K562 (cell line): Measurements from ENCODE around the gene BTG2. TPM values are rescaled to one million over a fixed set of nuclear protein-coding genes. Genes with fewer than 3 reads are reported as not detected.

ENCODE experiments used
- ARHGAP35 ChIP-seq: fragments of 450-650 bp; IDR thresholded peaks from 2 replicates; pipeline ENCODE4 v1.6.1; 2018; ENCODE audit not compliant: partially characterized antibody
- DMBX1 ChIP-seq: fragments of 250-450 bp; sonication (Bioruptor Pico); IDR thresholded peaks from 2 replicates; pipeline ENCODE4 v1.8.0; 2022; ENCODE audit warnings: inconsistent platforms, mild to moderate bottlenecking, moderate library complexity, borderline replicate concordance
- E2F4 ChIP-seq: sonication (generic); formaldehyde crosslinking; IDR thresholded peaks from 2 replicates; pipeline ENCODE4 v1.8.0; 2022; ENCODE audit warnings: mild to moderate bottlenecking, low read depth, missing genetic modification reagents
- EHMT2 ChIP-seq: fragments of 450-650 bp; IDR thresholded peaks from 2 replicates; pipeline ENCODE4 v1.6.1; 2018; ENCODE audit warnings: antibody characterized with exemption
- ELF1 ChIP-seq: fragments of 200-800 bp; sonication (Bioruptor generic); IDR thresholded peaks from 2 replicates; pipeline ENCODE4 v1.6.1; 2016; ENCODE audit warnings: missing genetic modification characterization, missing compliant biosample characterization
- FOXJ2 ChIP-seq: fragments of 200-800 bp; sonication (Bioruptor generic); IDR thresholded peaks from 2 replicates; pipeline ENCODE4 v1.6.1; 2016; ENCODE audit warnings: missing genetic modification characterization, missing compliant biosample characterization
- ILF3 ChIP-seq: fragments of 450-650 bp; IDR thresholded peaks from 2 replicates; pipeline ENCODE4 v1.6.1; 2018; ENCODE audit warnings: antibody characterized with exemption, mild to moderate bottlenecking, moderate library complexity, borderline replicate concordance
- MAZ ChIP-seq, 2 experiments: fragments of 450-650 bp in 1 of 2; sonication (generic) in 1 of 2; formaldehyde crosslinking; IDR thresholded peaks in 1 of 2; conservative IDR thresholded peaks in 1 of 2; 2 replicates each; pipeline versions ENCODE4 v1.4.0 to v1.5.0; 2020; ENCODE audit warnings: mild to moderate bottlenecking in 1 of 2, missing genetic modification reagents in 1 of 2
- MTA1 ChIP-seq: fragments of 450-650 bp; IDR thresholded peaks from 2 replicates; pipeline ENCODE4 v1.6.1; 2017; ENCODE audit warnings: borderline replicate concordance
- MTA2 ChIP-seq: fragments of 450-650 bp; IDR thresholded peaks from 2 replicates; pipeline ENCODE4 v1.6.1; 2016; ENCODE audit warnings: low read depth
- MYC ChIP-seq, 2 experiments: fragments of 250-450 bp in 1 of 2; sonication (Bioruptor Pico) in 1 of 2; IDR thresholded peaks; 2 replicates each; pipeline versions ENCODE4 v1.5.1 to v1.6.1; 2012 to 2021; ENCODE audit warnings: low read depth in 2 of 2, borderline replicate concordance in 1 of 2, improper control_type of control experiment in 1 of 2, low read length in 1 of 2, mild to moderate bottlenecking in 1 of 2, moderate library complexity in 1 of 2
- NR2F6 ChIP-seq: fragments of 450-650 bp; formaldehyde crosslinking; IDR thresholded peaks from 2 replicates; pipeline ENCODE4 v1.4.0; 2020; ENCODE audit warnings: mild to moderate bottlenecking
- PATZ1 ChIP-seq: fragments of 250-450 bp; sonication (Bioruptor Pico); IDR thresholded peaks from 2 replicates; pipeline ENCODE4 v1.5.0; 2020; ENCODE audit warnings: mild to moderate bottlenecking, borderline replicate concordance
- POLR2AphosphoS2 ChIP-seq: IDR thresholded peaks from 2 replicates; pipeline ENCODE4 v1.6.1; 2012; ENCODE audit warnings: low read length, improper control_type of control experiment
- POLR2G ChIP-seq: fragments of 200-400 bp; formaldehyde crosslinking; IDR thresholded peaks from 2 replicates; pipeline ENCODE4 v1.6.1; 2017; ENCODE audit warnings: low read depth, mild to moderate bottlenecking, antibody characterized with exemption, low read length, moderate library complexity
- RBM17 ChIP-seq: fragments of 200-400 bp; formaldehyde crosslinking; IDR thresholded peaks from 2 replicates; pipeline ENCODE4 v1.6.1; 2017; ENCODE audit warnings: low read depth, mild to moderate bottlenecking, low read length, borderline replicate concordance
- SAP30 ChIP-seq: fragments of 200-600 bp; sonication (generic); IDR thresholded peaks from 2 replicates; pipeline ENCODE4 v1.6.1; 2012; ENCODE audit warnings: borderline replicate concordance, low read depth, mild to moderate bottlenecking, moderate library complexity, low read length, control low read depth, inconsistent platforms; ENCODE audit not compliant: insufficient read depth, poor library complexity, severe bottlenecking
- TCFL5 ChIP-seq: fragments of 250-450 bp; sonication (Bioruptor Pico); conservative IDR thresholded peaks from 2 replicates; pipeline ENCODE4 v1.6.1; 2021; ENCODE audit warnings: mild to moderate bottlenecking, moderate library complexity, matching md5 sums
- TEAD4 ChIP-seq, 2 experiments: sonication (generic) in 1 of 2; formaldehyde crosslinking in 1 of 2; IDR thresholded peaks; 2 replicates each; pipeline versions ENCODE4 v1.6.1 to v1.8.0; 2012 to 2022; ENCODE audit warnings: borderline replicate concordance in 1 of 2, inconsistent platforms in 1 of 2, low read length in 1 of 2, mild to moderate bottlenecking in 1 of 2, missing genetic modification reagents in 1 of 2
- TOE1 ChIP-seq, 2 experiments: fragments of 450-650 bp in 1 of 2; sonication (generic) in 1 of 2; formaldehyde crosslinking in 1 of 2; IDR thresholded peaks; 2 replicates each; pipeline versions ENCODE4 v1.7.1 to v1.8.0; 2016 to 2022; ENCODE audit warnings: borderline replicate concordance in 2 of 2, mild to moderate bottlenecking in 2 of 2, antibody characterized with exemption in 1 of 2, inconsistent platforms in 1 of 2, low read depth in 1 of 2, missing genetic modification reagents in 1 of 2, moderate library complexity in 1 of 2
- ZBTB1 ChIP-seq: sonication (generic); formaldehyde crosslinking; IDR thresholded peaks from 2 replicates; pipeline ENCODE4 v1.8.1; 2023; ENCODE audit warnings: missing genetic modification reagents, low read depth, mild to moderate bottlenecking, borderline replicate concordance
- ZKSCAN8 ChIP-seq: fragments of 200-800 bp; sonication (Bioruptor generic); IDR thresholded peaks from 2 replicates; pipeline ENCODE4 v1.6.1; 2016; ENCODE audit warnings: missing genetic modification characterization, missing compliant biosample characterization
- ZNF12 ChIP-seq: sonication (generic); formaldehyde crosslinking; IDR thresholded peaks from 2 replicates; pipeline ENCODE4 v1.4.0; 2020; ENCODE audit warnings: mild to moderate bottlenecking, missing genetic modification reagents
- polyA plus RNA-seq, 8 experiments: library from polyadenylated mRNA; depleted of rRNA in 4 of 8; stranded (reverse) in 5 of 8; unstranded in 3 of 8; fragments of >200 nt; fragmentation: Nextera tagmentation in 2 of 8; fragmentation: Illumina TruSeq in 1 of 8; extraction: Ambion mirVana in 2 of 8; extraction: Trizol in 1 of 8; gene quantifications; 2 replicates each; pipeline versions ENCODE4 v1.2.1 to v1.2.3, GENCODE V29; 2011 to 2014; ENCODE audit warnings: inconsistent platforms in 1 of 8, missing spikeins in 1 of 8
- total RNA-seq, 7 experiments: library from RNA; depleted of rRNA in 6 of 7; stranded (reverse); fragments of >200 nt in 6 of 7; fragmentation: Illumina TruSeq in 2 of 7; extraction: Trizol in 2 of 7; gene quantifications; 2 replicates each; pipeline versions ENCODE4 v1.2.1 to v1.2.3, GENCODE V29; 2011 to 2021; ENCODE audit warnings: low replicate concordance in 1 of 7
- TF ChIP-seq, protein P1 (sequence below), 2 experiments: fragments of 450-650 bp in 1 of 2; sonication (generic) in 1 of 2; formaldehyde crosslinking; conservative IDR thresholded peaks; 2 replicates each; pipeline versions ENCODE4 v1.4.0 to v1.8.1; 2020 to 2022; ENCODE audit warnings: mild to moderate bottlenecking in 1 of 2, missing genetic modification reagents in 1 of 2

BTG2 gene
- total and polyA plus RNA-seq, 9 of the 15 experiments (the other 6 are each of a cell fraction or from before 2014, with no cell fraction given), result 2.3 to 41.9 (median 8.7) TPM

DNA sequence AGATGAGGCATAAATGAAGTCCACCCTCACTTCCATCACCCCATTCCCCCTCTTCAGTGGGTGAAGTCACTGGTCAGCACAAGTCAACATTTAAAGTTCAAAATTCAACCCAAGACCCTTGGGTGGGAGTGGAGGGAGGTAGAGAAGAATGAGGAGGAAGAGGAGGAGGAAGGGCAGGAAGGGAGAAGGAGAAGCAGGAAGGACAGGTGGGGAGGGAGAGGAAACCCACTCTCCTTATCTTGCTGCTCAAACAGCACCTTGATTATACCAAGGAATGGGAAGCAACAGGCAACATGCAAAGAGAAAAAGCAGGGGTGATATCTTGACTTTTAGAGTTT lies 4.0 kb upstream of the BTG2 start (continued):
- no peak for TF ChIP-seq PATZ1
- no peak for TF ChIP-seq MTA1
- TF ChIP-seq TEAD4 (IDR thresholded peaks at IDR 0.05; ENCODE audit: low read length), result peak; percentile 12; the same call in 1 of the 2 replicates
- TF ChIP-seq TEAD4 (CRISPR knock-in tag; IDR thresholded peaks at IDR 0.05; ENCODE audit: borderline replicate concordance), result no peak
- peak; percentile 4; the same call in 1 of the 2 replicates for TF ChIP-seq DMBX1
- TF ChIP-seq ZBTB1 (CRISPR knock-in tag), result 0 out of 2 replicates have a peak, but pooled peaks have one; percentile 30
- TF ChIP-seq TCFL5 (CRISPR knock-in tag), result no peak
- no peak for TF ChIP-seq ZKSCAN8 (CRISPR knock-in tag)
- no peak for TF ChIP-seq POLR2AphosphoS2
- no peak for TF ChIP-seq SAP30
- no peak for TF ChIP-seq ELF1
- TF ChIP-seq NR2F6 (CRISPR knock-in tag), result no peak
- TF ChIP-seq POLR2G, result no peak
- TF ChIP-seq RBM17, result no peak
- peak; percentile 21; the same call in 1 of the 2 replicates for TF ChIP-seq MTA2
- TF ChIP-seq, protein P1, sequence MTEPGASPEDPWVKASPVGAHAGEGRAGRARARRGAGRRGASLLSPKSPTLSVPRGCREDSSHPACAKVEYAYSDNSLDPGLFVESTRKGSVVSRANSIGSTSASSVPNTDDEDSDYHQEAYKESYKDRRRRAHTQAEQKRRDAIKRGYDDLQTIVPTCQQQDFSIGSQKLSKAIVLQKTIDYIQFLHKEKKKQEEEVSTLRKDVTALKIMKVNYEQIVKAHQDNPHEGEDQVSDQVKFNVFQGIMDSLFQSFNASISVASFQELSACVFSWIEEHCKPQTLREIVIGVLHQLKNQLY (CRISPR knock-in tag; conservative IDR thresholded peaks at IDR 0.05), result no peak
- TF ChIP-seq EHMT2, result peak; percentile 27; the same call in 1 of the 2 replicates
- no peak; the same call in 1 of the 2 replicates for TF ChIP-seq TOE1 (IDR thresholded peaks at IDR 0.05; ENCODE audit: borderline replicate concordance)
- TF ChIP-seq TOE1 (CRISPR knock-in tag; IDR thresholded peaks at IDR 0.05; ENCODE audit: borderline replicate concordance, low read depth), result peak; percentile 86; the same call in 1 of the 2 replicates
- no peak for TF ChIP-seq FOXJ2 (tag)
- TF ChIP-seq ARHGAP35, result peak; percentile 54
- TF ChIP-seq MYC (IDR thresholded peaks at IDR 0.05; ENCODE audit: low read depth, low read length), result no peak
- TF ChIP-seq MYC (CRISPR knock-in tag; IDR thresholded peaks at IDR 0.05; ENCODE audit: borderline replicate concordance, low read depth), result no peak
- no peak for TF ChIP-seq ILF3
- no peak for TF ChIP-seq E2F4 (CRISPR knock-in tag)
- TF ChIP-seq ZNF12 (CRISPR knock-in tag), result no peak
- TF ChIP-seq MAZ (CRISPR knock-in tag; conservative IDR thresholded peaks at IDR 0.05 in 1 of 2, IDR thresholded peaks at IDR 0.05 in 1 of 2), result no peak
